Spleen (tissue), 11 donors: Measurements from ENCODE around the gene FGGY. TPM values are rescaled to one million over a fixed set of nuclear protein-coding genes. Genes with fewer than 3 reads are reported as not detected.

ENCODE experiments used
- DNase-seq: peaks from one replicate; pipeline ENCODE4 v3.0.0-alpha.2; 2020
- H3K27ac ChIP-seq, 8 donors: fragments of 200-600 bp; sonication (generic) in 7 of 8; 1 replicate in 4 of 8; 2 replicates in 4 of 8; pipeline versions ENCODE4 v1.5.0 to v1.8.0; 2016 to 2021; ENCODE audit warnings: inconsistent platforms in 4 of 8, mild to moderate bottlenecking in 4 of 8, moderate library complexity in 1 of 8
- H3K27me3 ChIP-seq, 7 donors: fragments of 200-600 bp; sonication (generic) in 6 of 7; replicated peaks in 1 of 7; 1 replicate in 4 of 7; 2 replicates in 3 of 7; pipeline versions ENCODE4 v1.5.0 to v1.8.0; 2016 to 2021; ENCODE audit warnings: inconsistent platforms in 3 of 7, mild to moderate bottlenecking in 1 of 7
- H3K36me3 ChIP-seq, 6 donors: fragments of 200-600 bp; sonication (generic) in 5 of 6; 1 replicate in 4 of 6; 2 replicates in 2 of 6; pipeline versions ENCODE4 v1.5.0 to v1.8.0; 2016 to 2021; ENCODE audit warnings: inconsistent platforms in 2 of 6
- H3K4me1 ChIP-seq, 6 donors: fragments of 200-600 bp; sonication (generic) in 5 of 6; 1 replicate in 3 of 6; 2 replicates in 3 of 6; pipeline versions ENCODE4 v1.5.0 to v1.8.0; 2016 to 2021; ENCODE audit warnings: inconsistent platforms in 3 of 6
- H3K4me3 ChIP-seq, 8 donors: fragments of 200-600 bp; sonication (generic) in 7 of 8; 1 replicate in 4 of 8; 2 replicates in 4 of 8; pipeline versions ENCODE4 v1.5.0 to v1.8.0; 2016 to 2021; ENCODE audit warnings: inconsistent platforms in 4 of 8, mild to moderate bottlenecking in 4 of 8, moderate library complexity in 2 of 8
- H3K9me3 ChIP-seq, 8 donors: fragments of 200-600 bp; sonication (generic) in 7 of 8; 1 replicate in 4 of 8; 2 replicates in 4 of 8; pipeline versions ENCODE4 v1.5.0 to v1.8.0; 2016 to 2021; ENCODE audit warnings: inconsistent platforms in 4 of 8
- CTCF ChIP-seq, 11 experiments: fragments of 200-600 bp in 7 of 11; fragments of 450-650 bp in 4 of 11; sonication (generic) in 4 of 11; IDR thresholded peaks in 8 of 11; conservative IDR thresholded peaks in 3 of 11; 1 replicate in 7 of 11; 2 replicates in 4 of 11; pipeline versions ENCODE4 v1.4.0 to v1.8.0; 2016 to 2021; ENCODE audit warnings: antibody characterized with exemption in 11 of 11, inconsistent platforms in 4 of 11, mild to moderate bottlenecking in 1 of 11
- POLR2A ChIP-seq, 3 donors: fragments of 450-650 bp; IDR thresholded peaks; one replicate each; pipeline ENCODE4 v1.5.1; 2017; ENCODE audit warnings: antibody characterized with exemption in 3 of 3, mild to moderate bottlenecking in 1 of 3
- POLR2AphosphoS5 ChIP-seq, 3 donors: sonication (generic); formaldehyde crosslinking; IDR thresholded peaks; one replicate each; pipeline ENCODE4 v1.5.1; 2017; ENCODE audit warnings: antibody characterized with exemption in 3 of 3
- WGBS, 5 donors: extraction: QIAGEN DNeasy Blood & Tissue Kit in 3 of 5; methylation state at CpG; one replicate each; pipeline versions ENCODE4 v1.1.5 to v1.1.7; 2013 to 2018; 5-methylcytosine and 5-hydroxymethylcytosine counted together
- intact Hi-C: fragments of 100-400 bp; cut with DNase I; formaldehyde crosslinking; loops from one replicate; pipeline ENCODE4 v1.15.0; 2023; ENCODE audit warnings: low total_unique reads
- polyA plus RNA-seq, 3 donors: library from polyadenylated mRNA; stranded (reverse); fragments of 200-250 nt; gene quantifications; one replicate each; pipeline ENCODE4 v1.2.1, GENCODE V29; 2013
- total RNA-seq, 7 donors: library from RNA; depleted of rRNA in 3 of 7; stranded (reverse); fragments of >200 nt in 3 of 7; fragmentation: NEBNext Ultra II Directional in 4 of 7; extraction: Animal tissue kit (Norgen Biotek cat#: 25700) in 4 of 7; gene quantifications; one replicate each; pipeline versions ENCODE4 v1.1.0 to v1.2.1, GENCODE V29; 2016 to 2021
- donor health status: healthy with polysubstance abuse.
- donor health status: DM: no; HTN: no; CAD: no; lungs with moderate emphysema.
- donor health status: DM: no; HTN: no; CAD: no.
- donor health status: Bipolar disorder and iron deficiency.
- donor health status: healthy.
- donor health status: DM: no; HTN: no; CAD: no.
- donor health status: DM: yes; HTN: yes; CAD: no.

FGGY gene
- total and polyA plus RNA-seq, 10 donors: 1.7 to 27.8 (median 13.2) TPM

GRCh38 chr1:59506952-59507351, 210.1 kb downstream of the FGGY start:
- no peaks in the 10 kb centered on the region for H3K36me3 ChIP-seq
- WGBS, 5 donors: 29 to 50% (median 44%) methylated on average over 3 of the region's 3 CpGs
- no peak overlapping the region for H3K4me3 ChIP-seq
- H3K4me1 ChIP-seq: peaks cover 0 to 19% (median 2%) of the 10 kb centered on the region in 6 donors
- TF ChIP-seq POLR2A (IDR thresholded peaks at IDR 0.05): no peak
- TF ChIP-seq POLR2AphosphoS5 (IDR thresholded peaks at IDR 0.05): no peak
- TF ChIP-seq CTCF (IDR thresholded peaks at IDR 0.05 in 8 of 11, conservative IDR thresholded peaks at IDR 0.05 in 3 of 11): peak in 1 of 11 experiments; percentile 7
- H3K27ac ChIP-seq: peak overlapping the region in 6 of 8 donors; percentile 6 to 82 (median 66)
- H3K27me3 ChIP-seq: no peaks in the 10 kb centered on the region
- no peak for DNase-seq
- no peaks in the 10 kb centered on the region for H3K9me3 ChIP-seq
- intact Hi-C loops: no loop called here

- WGBS, 5 donors: 85 to 99% (median 94%) methylated on average over 3 of the region's 3 CpGs
- TF ChIP-seq CTCF (IDR thresholded peaks at IDR 0.05 in 8 of 11, conservative IDR thresholded peaks at IDR 0.05 in 3 of 11): no peak
- TF ChIP-seq POLR2A (IDR thresholded peaks at IDR 0.05): no peak
- TF ChIP-seq POLR2AphosphoS5 (IDR thresholded peaks at IDR 0.05): no peak
- Histone ChIP-seq H3K9me3 (no peaks in the 10 kb centered on the region), H3K27me3 (no peaks in the 10 kb centered on the region), H3K36me3 (peaks cover 0 to 8% (median 0%) of the 10 kb centered on the region in 6 donors), H3K27ac (no peak overlapping the region), H3K4me3 (no peak overlapping the region), H3K4me1 (peaks cover 0 to 20% (median 2%) of the 10 kb centered on the region in 6 donors)
- intact Hi-C loops: no loop called here
- no peak for DNase-seq
These were observed 212.5 kb downstream of the FGGY start for GRCh38 chr1:59509341-59509875.

GRCh38 chr1:59510249-59510648, 213.4 kb downstream of the FGGY start:
- H3K27me3 ChIP-seq: no peaks in the 10 kb centered on the region
- no peak for DNase-seq
- intact Hi-C loops: no loop called here
- WGBS, 5 donors: 77 to 87% (median 84%) methylated on average over 1 of the region's 1 CpG
- H3K4me1 ChIP-seq: peaks cover 0 to 20% (median 2%) of the 10 kb centered on the region in 6 donors
- TF ChIP-seq POLR2AphosphoS5 (IDR thresholded peaks at IDR 0.05) (no peak), CTCF (IDR thresholded peaks at IDR 0.05 in 8 of 11, conservative IDR thresholded peaks at IDR 0.05 in 3 of 11) (no peak), POLR2A (IDR thresholded peaks at IDR 0.05) (no peak)
- peaks cover 0 to 8% (median 0%) of the 10 kb centered on the region in 6 donors for H3K36me3 ChIP-seq
- H3K27ac ChIP-seq: no peak overlapping the region
- no peak overlapping the region for H3K4me3 ChIP-seq
- H3K9me3 ChIP-seq: no peaks in the 10 kb centered on the region

GRCh38 chr1:59511476-59512465, 214.9 kb downstream of the FGGY start:
- no peak for TF ChIP-seq CTCF (IDR thresholded peaks at IDR 0.05 in 8 of 11, conservative IDR thresholded peaks at IDR 0.05 in 3 of 11)
- TF ChIP-seq POLR2AphosphoS5 (IDR thresholded peaks at IDR 0.05): no peak
- TF ChIP-seq POLR2A (IDR thresholded peaks at IDR 0.05): no peak
- WGBS, 5 donors: 90 to 96% (median 94%) methylated on average over 7 of the region's 7 CpGs
- Histone ChIP-seq H3K27me3 (no peaks in the 10 kb centered on the region), H3K9me3 (no peaks in the 10 kb centered on the region), H3K36me3 (peaks cover 0 to 8% (median 0%) of the 10 kb centered on the region in 6 donors), H3K27ac (no peak overlapping the region), H3K4me1 (peaks cover 0 to 16% (median 2%) of the 10 kb centered on the region in 6 donors), H3K4me3 (no peak overlapping the region)
- intact Hi-C loops: no loop called here
- DNase-seq: no peak
